ENCODE data around the gene TTC7B. TPM values are rescaled to one million over a fixed set of nuclear protein-coding genes. Genes with fewer than 3 reads are reported as not detected.
A peak's percentile ranks its signal among the peaks of the same experiment; 100 is the strongest.

TTC7B gene
- total RNA-seq, 4 donors from 2014 or later = 8.4 to 11.2 (median 9.2) TPM

DNA sequence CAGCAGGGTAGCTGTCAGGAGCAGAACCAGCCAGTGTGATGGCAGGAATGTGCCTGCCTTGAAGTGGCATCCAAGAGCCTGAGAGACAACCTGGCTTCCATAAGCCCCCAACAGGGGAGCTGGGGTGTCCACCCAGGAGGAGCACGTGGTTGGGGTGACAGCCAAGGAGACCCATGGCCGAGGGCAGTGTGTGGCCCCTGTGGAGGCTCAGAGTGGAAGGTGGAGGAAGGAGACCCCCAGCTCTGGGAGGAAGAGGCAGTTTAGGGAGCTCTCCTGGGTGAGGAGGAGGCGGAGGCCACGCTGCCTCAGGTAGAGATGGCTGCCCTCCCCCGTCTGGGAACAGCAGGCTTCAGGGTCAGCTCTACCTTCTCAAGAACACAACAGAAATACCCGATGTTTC lies 272.4 kb downstream of the TTC7B start:
- in situ Hi-C loops (cut with MboI; ENCODE audit: low pct_ligation_motif_present in 1 of 4, low pct_unique_long_range_greater_than_20kb in 1 of 4, low sequenced_read_pairs in 3 of 4) = no loop called here

GRCh38 chr14:90541076-90541634 lies 275.1 kb downstream of the TTC7B start:
- Histone ChIP-seq H3K36me3 (no peaks in the 10 kb centered on the region), H3K4me1 (peaks cover 3 to 6% (median 4%) of the 10 kb centered on the region in 4 donors), H3K4me3 (no peak overlapping the region), H3K27me3 (no peaks in the 10 kb centered on the region), H3K27ac (no peak overlapping the region), H3K9me3 (no peaks in the 10 kb centered on the region)
- in situ Hi-C loops (cut with MboI; ENCODE audit: low pct_ligation_motif_present in 1 of 4, low pct_unique_long_range_greater_than_20kb in 1 of 4, low sequenced_read_pairs in 3 of 4) (no loop called here), intact Hi-C loops (cut with DNase I; ENCODE audit: low total_unique reads) (no loop called here)
- TF ChIP-seq POLR2A (IDR thresholded peaks at IDR 0.05) (no peak), CTCF (IDR thresholded peaks at IDR 0.05) (no peak), EP300 (IDR thresholded peaks at IDR 0.05; ENCODE audit: low read depth) (no peak), POLR2AphosphoS5 (IDR thresholded peaks at IDR 0.05) (no peak)
- DNase-seq = no peak
- 92 to 95% methylated on average over 14 to 26 of the region's 26 CpGs for WGBS, 2 donors (ENCODE audit: low coverage in 1 of 2)

More for the DNA sequence above, 272.4 kb downstream of the TTC7B start:
- H3K9me3 ChIP-seq = no peaks in the 10 kb centered on the region
- H3K27me3 ChIP-seq = no peaks in the 10 kb centered on the region
- intact Hi-C loops (cut with DNase I; ENCODE audit: low total_unique reads) = no loop called here
- DNase-seq = no peak
- TF ChIP-seq EP300 (IDR thresholded peaks at IDR 0.05; ENCODE audit: low read depth) = no peak
- H3K27ac ChIP-seq = peak overlapping the region in 2 of 4 donors; percentile 14 to 61
- H3K4me1 ChIP-seq = peaks cover 0 to 3% (median 0%) of the 10 kb centered on the region in 4 donors
- no peaks in the 10 kb centered on the region for H3K36me3 ChIP-seq
- 90% methylated on average over 5 of the region's 6 CpGs; no CpG with 5 or more reads in 1 of the 2 donors for WGBS, 2 donors (ENCODE audit: low coverage in 1 of 2)
- H3K4me3 ChIP-seq = no peak overlapping the region

- no peak overlapping the region for H3K4me3 ChIP-seq
- intact Hi-C loops (cut with DNase I; ENCODE audit: low total_unique reads) (no loop called here), in situ Hi-C loops (cut with MboI; ENCODE audit: low pct_ligation_motif_present in 1 of 4, low pct_unique_long_range_greater_than_20kb in 1 of 4, low sequenced_read_pairs in 3 of 4) (no loop called here)
- DNase-seq = no peak
- no peaks in the 10 kb centered on the region for H3K9me3 ChIP-seq
- H3K4me1 ChIP-seq = peaks cover 3 to 7% (median 3%) of the 10 kb centered on the region in 4 donors
- H3K27ac ChIP-seq = no peak overlapping the region
- no peaks in the 10 kb centered on the region for H3K27me3 ChIP-seq
- TF ChIP-seq CTCF (IDR thresholded peaks at IDR 0.05) (no peak), POLR2AphosphoS5 (IDR thresholded peaks at IDR 0.05) (no peak), EP300 (IDR thresholded peaks at IDR 0.05; ENCODE audit: low read depth) (no peak)
- WGBS, 2 donors (ENCODE audit: low coverage in 1 of 2) = 80 to 92% methylated on average over 4 of the region's 4 CpGs
- H3K36me3 ChIP-seq = no peaks in the 10 kb centered on the region
Measured at GRCh38 chr14:90540437-90540836, 275.8 kb downstream of the TTC7B start.

- H3K27ac ChIP-seq = no peak overlapping the region
- no peaks in the 10 kb centered on the region for H3K27me3 ChIP-seq
- no peaks in the 10 kb centered on the region for H3K9me3 ChIP-seq
- WGBS, 2 donors (ENCODE audit: low coverage in 1 of 2) = 85% methylated on average over 12 of the region's 12 CpGs; no CpG with 5 or more reads in 1 of the 2 donors
- TF ChIP-seq POLR2AphosphoS5 (IDR thresholded peaks at IDR 0.05) = no peak
- TF ChIP-seq EP300 (IDR thresholded peaks at IDR 0.05; ENCODE audit: low read depth) = no peak
- TF ChIP-seq CTCF (IDR thresholded peaks at IDR 0.05) = no peak
- TF ChIP-seq POLR2A (IDR thresholded peaks at IDR 0.05) = no peak
- no peak for DNase-seq
- H3K36me3 ChIP-seq = no peaks in the 10 kb centered on the region
- in situ Hi-C loops (cut with MboI; ENCODE audit: low pct_ligation_motif_present in 1 of 4, low pct_unique_long_range_greater_than_20kb in 1 of 4, low sequenced_read_pairs in 3 of 4) (no loop called here), intact Hi-C loops (cut with DNase I; ENCODE audit: low total_unique reads) (no loop called here)
- H3K4me1 ChIP-seq = peaks cover 3 to 7% (median 3%) of the 10 kb centered on the region in 4 donors
- no peak overlapping the region for H3K4me3 ChIP-seq
Measured at GRCh38 chr14:90539996-90540395, 276.2 kb downstream of the TTC7B start.

GRCh38 chr14:90539496-90539775 lies 276.8 kb downstream of the TTC7B start:
- 100% methylated on average over 1 of the region's 3 CpGs; no CpG with 5 or more reads in 1 of the 2 donors for WGBS, 2 donors (ENCODE audit: low coverage in 1 of 2)
- in situ Hi-C loops (cut with MboI; ENCODE audit: low pct_ligation_motif_present in 1 of 4, low pct_unique_long_range_greater_than_20kb in 1 of 4, low sequenced_read_pairs in 3 of 4) = no loop called here
- H3K27me3 ChIP-seq = no peaks in the 10 kb centered on the region
- no peak for DNase-seq
- H3K4me1 ChIP-seq = peaks cover 3 to 7% (median 3%) of the 10 kb centered on the region in 4 donors
- H3K36me3 ChIP-seq = no peaks in the 10 kb centered on the region
- H3K4me3 ChIP-seq = no peak overlapping the region
- intact Hi-C loops (cut with DNase I; ENCODE audit: low total_unique reads) = no loop called here
- TF ChIP-seq POLR2AphosphoS5 (IDR thresholded peaks at IDR 0.05) = no peak
- no peak for TF ChIP-seq EP300 (IDR thresholded peaks at IDR 0.05; ENCODE audit: low read depth)
- no peak for TF ChIP-seq POLR2A (IDR thresholded peaks at IDR 0.05)
- TF ChIP-seq CTCF (IDR thresholded peaks at IDR 0.05) = no peak
- H3K27ac ChIP-seq = no peak overlapping the region
- H3K9me3 ChIP-seq = no peaks in the 10 kb centered on the region
